GM18505 (cell line): ENCODE measurements around the gene CX3CR1.

ENCODE experiments used
- ATAC-seq: cut with Tn5 transposase; IDR thresholded peaks from one replicate; pipeline ENCODE4 v1.9.1; 2021; ENCODE audit not compliant: unreplicated experiment
- POLR2A ChIP-seq: IDR thresholded peaks from 4 replicates; pipeline ENCODE4 v1.6.1; 2011; ENCODE audit warnings: borderline replicate concordance; ENCODE audit not compliant: insufficient read depth, insufficient read length; ENCODE audit errors: extremely low read depth

The CX3CR1 gene

GRCh38 chr3:39216176-39216790 lies 63.6 kb downstream of the CX3CR1 start:
- peak; percentile 95 for ATAC-seq
- TF ChIP-seq POLR2A: no peak

GRCh38 chr3:39213613-39214012 lies 66.2 kb downstream of the CX3CR1 start:
- ATAC-seq: no peak
- no peak for TF ChIP-seq POLR2A
